A673 (cell line): ENCODE data around the gene ANAPC2.

Source experiments
- CTCF ChIP-seq: fragments of 300-800, 200-600 bp; sonication (generic); conservative IDR thresholded peaks from 2 replicates; pipeline ENCODE4 v1.5.1; 2017; ENCODE audit warnings: low read depth, mild to moderate bottlenecking, antibody characterized with exemption, low read length, moderate library complexity, mixed read lengths
- EZH2 ChIP-seq: fragments of 200-600 bp; sonication (generic); IDR thresholded peaks from 2 replicates; pipeline ENCODE4 v1.6.1; 2017; ENCODE audit warnings: borderline replicate concordance, low read depth, mild to moderate bottlenecking, mixed read lengths, antibody characterized with exemption, low read length; ENCODE audit not compliant: poor library complexity, severe bottlenecking

- TF ChIP-seq CTCF (no peak), EZH2 (no peak)
Measured at GRCh38 chr9:137130176-137130755, 58.1 kb downstream of the ANAPC2 start.
